ENCODE measurements around the gene EIF1AD. TPM values are rescaled to one million over a fixed set of nuclear protein-coding genes. Genes with fewer than 3 reads are reported as not detected.

Gene EIF1AD
- total and polyA plus RNA-seq, 2 of the 8 experiments (the other 6 are each of a cell fraction or from before 2014, with no cell fraction given) = 32.6 to 39.9 TPM

DNA sequence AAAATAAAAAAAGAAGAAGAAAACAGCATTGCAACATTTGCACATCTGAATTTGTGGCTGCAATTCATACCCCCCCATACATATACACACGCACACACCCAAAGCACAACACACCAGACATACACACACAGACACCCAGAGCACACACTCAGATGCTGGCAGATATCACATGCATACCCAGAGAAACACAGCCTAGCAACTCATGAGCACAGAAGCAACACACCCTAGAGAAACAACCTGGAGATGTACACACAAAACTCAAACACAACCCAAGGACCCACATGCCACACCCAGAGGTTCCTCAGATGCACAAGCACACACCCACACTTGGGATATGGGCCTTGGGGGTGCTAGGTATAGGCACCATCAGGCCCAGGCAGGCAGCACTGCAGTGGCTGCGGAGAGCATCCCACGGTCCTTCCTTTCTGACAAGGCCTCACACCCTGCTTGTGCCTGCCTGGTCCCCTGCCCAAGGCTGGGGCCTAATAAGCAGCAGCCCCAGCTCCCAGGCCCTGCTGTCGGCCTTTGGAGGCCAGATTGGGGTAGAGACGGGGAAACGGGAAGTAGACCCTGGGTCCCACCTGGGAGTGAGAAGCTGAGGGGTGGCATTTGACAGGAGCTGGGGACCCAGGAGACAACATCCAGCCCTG is 13.0 kb upstream of the EIF1AD start:
- Histone ChIP-seq H3K18ac (ENCODE audit: extremely low read depth, low read length) (no peak overlapping the region), H4K8ac (ENCODE audit: extremely low read depth, insufficient read depth, low read length) (no peak overlapping the region)

More for the DNA sequence above, 13.0 kb upstream of the EIF1AD start:
- Histone ChIP-seq H2BK12ac (ENCODE audit: low read depth, low read length) (no peak overlapping the region), H4K91ac (replicated peaks; ENCODE audit: insufficient read length, low read length) (no peak overlapping the region), H3K9ac (replicated peaks in 1 of 4; ENCODE audit: extremely low read depth in 1 of 4, low read depth in 3 of 4, low read length in 3 of 4) (no peak overlapping the region), H3K14ac (ENCODE audit: insufficient read length) (no peak overlapping the region), H2BK5ac (ENCODE audit: low read depth, low read length) (no peak overlapping the region), H2AFZ (ENCODE audit: low read length) (no peak overlapping the region), H3K23me2 (ENCODE audit: low read depth, low read length) (peaks cover 2% of the 10 kb centered on the region; the same call in 1 of the 2 replicates), H3K4me3 (ENCODE audit: extremely low read depth in 1 of 4, insufficient read depth in 2 of 4, low read depth in 3 of 4, low read length in 4 of 4) (no peak overlapping the region), H3K79me2 (ENCODE audit: control insufficient read depth in 1 of 2, insufficient read depth in 2 of 2, low read length in 2 of 2) (no peaks in the 10 kb centered on the region), H3K9me3 (ENCODE audit: insufficient read depth in 2 of 2, low read depth in 1 of 2, low read length in 1 of 2) (no peaks in the 10 kb centered on the region), H2AK5ac (ENCODE audit: low read depth, low read length) (no peak overlapping the region), H2BK20ac (ENCODE audit: low read length) (no peak overlapping the region), H4K5ac (ENCODE audit: insufficient read length, low read depth, low read length) (no peak overlapping the region), H3K79me1 (ENCODE audit: low read depth, low read length) (no peaks in the 10 kb centered on the region), H3K4me2 (ENCODE audit: insufficient read depth in 1 of 2, low read depth in 2 of 2, low read length in 2 of 2) (no peak overlapping the region), H2BK120ac (replicated peaks; ENCODE audit: low read depth, low read length) (no peak overlapping the region), H4K20me1 (replicated peaks in 1 of 2; ENCODE audit: control insufficient read depth in 1 of 2, insufficient read depth in 2 of 2, low read length in 2 of 2) (no peaks in the 10 kb centered on the region), H3K36me3 (ENCODE audit: control insufficient read depth in 2 of 4, insufficient read depth in 4 of 4, low read length in 3 of 4) (no peaks in the 10 kb centered on the region), H3K27me3 (replicated peaks in 1 of 4; ENCODE audit: control insufficient read depth in 3 of 4, extremely low read depth in 1 of 4, insufficient read depth in 3 of 4, low read length in 3 of 4) (peaks cover 6 to 26% (median 24%) of the 10 kb centered on the region in 4 experiments), H3K27ac (ENCODE audit: low read depth, low read length) (no peak overlapping the region), H3K56ac (replicated peaks; ENCODE audit: insufficient read length, low read depth, low read length) (no peak overlapping the region), H2BK15ac (ENCODE audit: low read length) (no peak overlapping the region), H3K4ac (replicated peaks; ENCODE audit: insufficient read length, low read depth, low read length) (no peak overlapping the region), H3K23ac (ENCODE audit: insufficient read length) (no peak overlapping the region), H3K4me1 (replicated peaks in 1 of 4; ENCODE audit: control insufficient read depth in 3 of 4, insufficient read depth in 4 of 4, low read length in 3 of 4) (peaks cover 0 to 8% (median 5%) of the 10 kb centered on the region in 4 experiments; a peak in 5 of 7 replicates)
- WGBS, 2 experiments (ENCODE audit: extremely low coverage in 1 of 2, insufficient coverage in 1 of 2, insufficient read length in 1 of 2, insufficient replicate concordance in 2 of 2, low coverage in 1 of 2, low lambda C conversion rate in 2 of 2, missing lambda C conversion rate in 1 of 2) = 96% methylated on average over 6 of the region's 6 CpGs; no CpG with 5 or more reads in 1 of the 2 experiments
- no peak for DNase-seq (ENCODE audit: low read depth in 1 of 2, low spot score in 2 of 2)
- ChIA-PET CTCF (ENCODE audit: partially characterized antibody) (interaction anchor here (0.7 to 1.6 kb wide), 4 partner anchors 10 to 257 kb away, joined by 3 to 4 read pairs (median 3); no protein-coding TSS in a partner anchor), POLR2A (ENCODE audit: partially characterized antibody) (interaction anchor here (1.2 kb wide), 1 partner anchor 12 kb away, joined by 5 read pairs; the partner anchor contains the start of genes BANF1 and EIF1AD)
- no peak for FAIRE-seq

Measured in H1 (cell line).